ENCODE results near the gene KRT34.

Gene KRT34

DNA sequence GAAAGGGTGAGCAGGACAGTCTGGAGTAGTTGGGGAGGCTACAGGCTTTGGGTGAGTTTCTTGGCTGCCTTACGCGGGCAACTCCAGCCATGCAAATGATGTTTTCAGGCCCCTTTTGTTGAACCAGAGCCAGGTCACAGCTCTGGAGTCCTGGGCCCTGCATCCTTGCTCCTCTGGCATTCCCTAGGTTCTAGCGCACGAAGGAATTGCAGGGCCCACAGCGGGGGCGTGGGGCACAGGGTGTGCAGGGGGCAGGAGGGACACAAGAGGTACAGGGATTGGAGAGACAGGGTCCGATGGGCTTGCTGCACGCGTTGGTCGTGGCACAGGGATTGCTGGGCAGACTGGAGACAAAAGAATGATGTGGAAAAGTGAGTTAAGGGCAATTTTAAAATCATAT lies 11.7 kb upstream of the KRT34 start:
- no peak overlapping the region for H3K4me3 Mint-ChIP-seq
- peaks cover 28% of the 10 kb centered on the region for H3K4me1 Mint-ChIP-seq
- H3K27ac Mint-ChIP-seq = no peak overlapping the region
- TF ChIP-seq, protein P1, sequence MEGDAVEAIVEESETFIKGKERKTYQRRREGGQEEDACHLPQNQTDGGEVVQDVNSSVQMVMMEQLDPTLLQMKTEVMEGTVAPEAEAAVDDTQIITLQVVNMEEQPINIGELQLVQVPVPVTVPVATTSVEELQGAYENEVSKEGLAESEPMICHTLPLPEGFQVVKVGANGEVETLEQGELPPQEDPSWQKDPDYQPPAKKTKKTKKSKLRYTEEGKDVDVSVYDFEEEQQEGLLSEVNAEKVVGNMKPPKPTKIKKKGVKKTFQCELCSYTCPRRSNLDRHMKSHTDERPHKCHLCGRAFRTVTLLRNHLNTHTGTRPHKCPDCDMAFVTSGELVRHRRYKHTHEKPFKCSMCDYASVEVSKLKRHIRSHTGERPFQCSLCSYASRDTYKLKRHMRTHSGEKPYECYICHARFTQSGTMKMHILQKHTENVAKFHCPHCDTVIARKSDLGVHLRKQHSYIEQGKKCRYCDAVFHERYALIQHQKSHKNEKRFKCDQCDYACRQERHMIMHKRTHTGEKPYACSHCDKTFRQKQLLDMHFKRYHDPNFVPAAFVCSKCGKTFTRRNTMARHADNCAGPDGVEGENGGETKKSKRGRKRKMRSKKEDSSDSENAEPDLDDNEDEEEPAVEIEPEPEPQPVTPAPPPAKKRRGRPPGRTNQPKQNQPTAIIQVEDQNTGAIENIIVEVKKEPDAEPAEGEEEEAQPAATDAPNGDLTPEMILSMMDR (IDR thresholded peaks at IDR 0.05; ENCODE audit: unreplicated experiment in 3 of 3) = no peak
- H3K36me3 Mint-ChIP-seq (ENCODE audit: low read depth) = no peaks in the 10 kb centered on the region
- peaks cover 2% of the 10 kb centered on the region for H3K9me3 Mint-ChIP-seq
- H3K27me3 Mint-ChIP-seq (ENCODE audit: low read depth) = no peaks in the 10 kb centered on the region

DNA sequence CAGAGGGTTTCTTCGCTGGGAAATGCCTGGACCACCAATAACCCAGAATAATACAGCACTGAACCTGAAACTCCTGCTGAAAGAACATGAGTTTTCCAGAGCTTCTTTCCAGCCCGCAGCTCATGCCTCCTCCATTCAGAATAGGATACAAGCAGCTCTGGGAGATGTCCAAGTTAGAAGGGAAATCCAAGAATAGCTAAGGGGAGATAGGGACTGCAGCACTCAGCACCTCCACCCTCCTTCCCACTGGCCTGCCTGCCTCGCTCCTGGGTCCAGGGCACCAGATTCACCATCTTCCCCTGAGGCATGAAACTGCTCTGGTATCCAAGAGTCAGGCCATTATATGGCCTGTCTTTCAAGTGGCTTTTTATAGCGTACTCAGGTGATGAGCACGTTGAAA lies 11.2 kb upstream of the KRT34 start:
- H3K36me3 Mint-ChIP-seq (ENCODE audit: low read depth) = no peaks in the 10 kb centered on the region
- H3K9me3 Mint-ChIP-seq = peaks cover 2% of the 10 kb centered on the region
- H3K4me1 Mint-ChIP-seq = peaks cover 28% of the 10 kb centered on the region
- peak overlapping the region in 1 of 3 experiments; percentile 6 for H3K27ac Mint-ChIP-seq
- no peak overlapping the region for H3K4me3 Mint-ChIP-seq
- TF ChIP-seq, protein P1 (IDR thresholded peaks at IDR 0.05; ENCODE audit: unreplicated experiment in 3 of 3) = no peak
- H3K27me3 Mint-ChIP-seq (ENCODE audit: low read depth) = no peaks in the 10 kb centered on the region

DNA sequence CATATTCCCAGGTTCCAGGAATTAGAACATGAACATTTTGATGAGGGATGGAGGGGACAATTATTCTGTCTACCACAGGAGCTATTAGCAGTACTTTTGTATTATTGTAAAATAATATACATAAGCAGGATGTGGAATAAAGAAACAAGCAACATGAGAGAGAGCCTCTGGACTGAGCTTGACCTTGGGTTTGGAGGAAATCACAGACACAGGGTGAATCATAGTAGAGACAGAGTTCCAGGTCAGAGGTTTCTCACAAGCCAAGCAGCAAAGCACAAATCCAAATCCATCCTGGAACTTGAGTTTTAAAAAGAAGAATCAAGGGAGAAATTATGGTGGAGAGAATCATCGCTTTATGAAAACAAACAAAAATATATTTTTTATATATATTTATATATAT lies 10.2 kb upstream of the KRT34 start:
- Mint-ChIP-seq H3K4me1 (peaks cover 28% of the 10 kb centered on the region), H3K27ac (peak overlapping the region in 1 of 3 experiments; percentile 28), H3K9me3 (peaks cover 7% of the 10 kb centered on the region), H3K36me3 (ENCODE audit: low read depth) (peaks cover 2% of the 10 kb centered on the region), H3K27me3 (ENCODE audit: low read depth) (no peaks in the 10 kb centered on the region), H3K4me3 (no peak overlapping the region)
- TF ChIP-seq, protein P1 (IDR thresholded peaks at IDR 0.05; ENCODE audit: unreplicated experiment in 3 of 3) = no peak

DNA sequence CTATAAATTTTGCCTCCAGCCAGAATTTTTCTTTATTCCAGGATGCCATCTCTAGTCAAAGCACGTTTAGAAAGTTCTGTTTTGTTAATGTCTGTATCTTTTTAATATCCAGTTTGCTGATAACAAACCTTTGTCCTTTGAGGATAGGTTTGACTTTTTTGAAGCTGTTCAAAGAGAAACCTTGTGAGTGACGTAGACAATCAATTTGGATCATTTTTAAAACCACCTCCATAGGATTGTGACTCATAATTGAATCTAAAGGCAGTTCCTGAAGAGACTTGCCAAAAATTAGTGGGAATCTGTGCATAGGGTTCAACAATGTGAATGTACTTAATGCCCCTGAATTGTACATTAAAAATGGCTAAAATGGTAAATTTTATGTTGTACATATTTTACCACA lies 9.4 kb upstream of the KRT34 start:
- H3K4me3 Mint-ChIP-seq = no peak overlapping the region
- TF ChIP-seq, protein P1 (IDR thresholded peaks at IDR 0.05; ENCODE audit: unreplicated experiment in 3 of 3) = no peak
- peaks cover 28% of the 10 kb centered on the region for H3K4me1 Mint-ChIP-seq
- no peak overlapping the region for H3K27ac Mint-ChIP-seq
- H3K36me3 Mint-ChIP-seq (ENCODE audit: low read depth) = peaks cover 3% of the 10 kb centered on the region
- no peaks in the 10 kb centered on the region for H3K27me3 Mint-ChIP-seq (ENCODE audit: low read depth)
- H3K9me3 Mint-ChIP-seq = peaks cover 11% of the 10 kb centered on the region

DNA sequence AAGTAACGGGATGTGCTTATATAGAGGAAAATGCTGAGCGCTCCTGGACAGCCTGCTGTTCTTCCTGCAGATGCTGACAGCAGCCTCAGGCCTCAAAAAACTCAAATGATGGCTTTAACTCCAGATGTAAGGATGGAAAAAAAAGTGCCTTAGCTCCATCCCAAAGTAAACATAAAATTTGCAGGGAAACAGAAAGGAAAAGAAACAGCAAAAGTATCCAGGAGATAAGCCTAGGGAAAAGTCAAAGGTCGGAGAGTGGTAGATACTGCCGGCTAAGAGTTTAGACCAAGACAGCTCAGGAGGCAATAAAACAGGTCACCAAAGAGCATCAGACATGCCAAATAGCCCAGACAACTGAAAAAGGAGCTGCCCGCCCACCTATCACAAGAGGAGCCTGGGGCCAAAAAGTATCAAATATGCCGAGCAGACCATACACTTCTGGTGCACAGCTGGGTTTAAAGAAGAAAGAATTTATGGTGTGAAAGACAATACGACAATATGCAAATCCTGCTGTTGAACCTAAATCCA lies 8.4 kb upstream of the KRT34 start:
- no peaks in the 10 kb centered on the region for H3K27me3 Mint-ChIP-seq (ENCODE audit: low read depth)
- H3K36me3 Mint-ChIP-seq (ENCODE audit: low read depth) = peaks cover 3% of the 10 kb centered on the region
- H3K9me3 Mint-ChIP-seq = peaks cover 15% of the 10 kb centered on the region
- TF ChIP-seq, protein P1 (IDR thresholded peaks at IDR 0.05; ENCODE audit: unreplicated experiment in 3 of 3) = no peak
- no peak overlapping the region for H3K4me3 Mint-ChIP-seq
- peaks cover 28% of the 10 kb centered on the region for H3K4me1 Mint-ChIP-seq
- H3K27ac Mint-ChIP-seq = peak overlapping the region; percentile 35 to 58 (median 49)

DNA sequence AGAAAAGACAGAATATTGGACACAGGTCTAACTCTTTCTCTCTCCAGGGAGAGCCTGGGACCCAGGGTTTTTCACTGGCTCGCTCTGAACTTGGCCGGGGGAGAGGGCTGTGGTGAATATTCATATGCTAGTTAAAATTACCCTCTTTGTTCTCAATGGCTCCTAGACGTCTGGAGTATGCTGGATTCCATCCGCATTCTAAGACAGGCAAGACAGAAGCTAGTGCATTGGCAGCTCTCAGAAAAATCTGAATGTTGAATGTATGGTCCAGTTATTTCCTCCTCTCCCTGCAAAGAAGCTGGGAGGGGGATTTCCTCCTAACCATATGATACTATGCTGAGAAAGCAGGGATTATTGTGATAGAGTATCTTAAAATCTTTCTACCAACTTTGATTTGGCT lies 5.6 kb upstream of the KRT34 start:
- Mint-ChIP-seq H3K36me3 (ENCODE audit: low read depth) (peaks cover 3% of the 10 kb centered on the region), H3K9me3 (peaks cover 15% of the 10 kb centered on the region), H3K4me1 (peaks cover 18% of the 10 kb centered on the region), H3K27me3 (ENCODE audit: low read depth) (no peaks in the 10 kb centered on the region), H3K27ac (no peak overlapping the region), H3K4me3 (no peak overlapping the region)
- TF ChIP-seq, protein P1 (IDR thresholded peaks at IDR 0.05; ENCODE audit: unreplicated experiment in 3 of 3) = no peak

Measured in nephron (organoid).